Esophagus squamous epithelium (tissue), 5 donors: ENCODE measurements around the gene AMBP. TPM values are rescaled to one million over a fixed set of nuclear protein-coding genes. Genes with fewer than 3 reads are reported as not detected.
"Not testable (repeated sequence)": the region's sequence is repeated elsewhere in the genome, so short reads cannot be mapped to it uniquely, and the experiment has no call there.

Source experiments
- DNase-seq: peaks from one replicate; lab custom pipeline; 2025; lab: John Stamatoyannopoulos, UW
- H3K27ac ChIP-seq, 4 donors: fragments of 200-600 bp; sonication (generic); one replicate each; pipeline ENCODE4 v1.5.1; 2016 to 2019; ENCODE audit warnings: mild to moderate bottlenecking in 1 of 4
- H3K27me3 ChIP-seq, 4 donors: fragments of 200-600 bp; sonication (generic); 1 replicate in 3 of 4; 2 replicates in 1 of 4; pipeline versions ENCODE4 v1.5.1 to v1.6.0; 2017 to 2021; ENCODE audit warnings: antibody characterized with exemption in 1 of 4
- H3K36me3 ChIP-seq, 3 donors: fragments of 200-600 bp; sonication (generic); one replicate each; pipeline ENCODE4 v1.5.1; 2016 to 2019
- H3K4me1 ChIP-seq, 3 donors: fragments of 200-600 bp; sonication (generic); one replicate each; pipeline ENCODE4 v1.5.1; 2017 to 2019
- H3K4me3 ChIP-seq, 4 donors: fragments of 200-600 bp; sonication (generic); 1 replicate in 3 of 4; 2 replicates in 1 of 4; pipeline ENCODE4 v1.5.1; 2016 to 2019; ENCODE audit warnings: mild to moderate bottlenecking in 2 of 4, moderate library complexity in 1 of 4
- H3K9me3 ChIP-seq, 3 donors: fragments of 200-600 bp; sonication (generic); one replicate each; pipeline ENCODE4 v1.5.1; 2016 to 2019
- POLR2A ChIP-seq, 4 donors: fragments of 450-650 bp; IDR thresholded peaks; one replicate each; pipeline ENCODE4 v1.6.1; 2017; ENCODE audit warnings: antibody characterized with exemption in 4 of 4, mild to moderate bottlenecking in 4 of 4, moderate library complexity in 3 of 4
- WGBS, 2 donors: methylation state at CpG; one replicate each; pipeline ENCODE4 v1.1.5; 2018; 5-methylcytosine and 5-hydroxymethylcytosine counted together
- intact Hi-C: fragments of 100-400 bp; cut with DNase I; formaldehyde crosslinking; loops from one replicate; pipeline ENCODE4 v1.15.0; 2022
- total RNA-seq, 4 donors: library from RNA; depleted of rRNA; stranded (reverse); fragments of >200 nt; gene quantifications; one replicate each; pipeline ENCODE4 v1.1.0, GENCODE V29; 2016
- TF ChIP-seq, protein P1 (sequence below), 6 experiments: fragments of 450-650 bp in 4 of 6; fragments of 200-600 bp in 2 of 6; sonication (generic) in 2 of 6; IDR thresholded peaks; one replicate each; pipeline ENCODE4 v1.5.1; 2016 to 2019; ENCODE audit warnings: antibody characterized with exemption in 6 of 6, mild to moderate bottlenecking in 4 of 6, moderate library complexity in 4 of 6
- donor health status: DM: yes; HTN: yes; CAD: no.

The AMBP gene
- total RNA-seq, 4 donors from 2014 or later = 0.19 to 2.5 TPM; not detected in 2

DNA sequence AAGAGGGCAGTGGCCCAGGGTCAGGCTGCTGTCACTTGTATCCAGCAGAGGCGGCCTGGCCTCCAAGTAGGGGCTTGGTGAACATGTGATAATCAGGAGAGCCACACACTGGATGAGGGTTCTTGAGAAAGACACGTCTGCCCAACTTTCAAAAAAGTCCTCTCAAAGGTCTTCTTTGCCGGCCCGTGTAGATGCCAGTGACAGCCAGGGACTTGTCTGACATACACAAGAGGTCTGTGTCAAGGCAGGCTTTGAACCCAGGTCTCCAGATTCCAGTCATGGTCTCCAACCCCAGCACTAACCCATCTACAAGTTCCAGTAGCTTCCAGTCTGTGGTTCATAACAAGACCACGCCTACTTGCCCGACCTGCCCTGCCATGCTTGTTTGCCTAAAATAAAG, 7.9 kb upstream of the AMBP start:
- peaks cover 0 to 10% (median 2%) of the 10 kb centered on the region in 3 donors for H3K4me1 ChIP-seq
- no peak for TF ChIP-seq POLR2A (IDR thresholded peaks at IDR 0.05)
- DNase-seq = no peak
- no peaks in the 10 kb centered on the region for H3K36me3 ChIP-seq
- H3K27me3 ChIP-seq = peaks cover 0 to 10% (median 0%) of the 10 kb centered on the region in 4 donors
- no peaks in the 10 kb centered on the region for H3K9me3 ChIP-seq
- intact Hi-C loops = no loop called here
- no peak overlapping the region for H3K4me3 ChIP-seq
- H3K27ac ChIP-seq = no peak overlapping the region
- 66 to 76% methylated on average over 4 to 6 of the region's 6 CpGs for WGBS, 2 donors

DNA sequence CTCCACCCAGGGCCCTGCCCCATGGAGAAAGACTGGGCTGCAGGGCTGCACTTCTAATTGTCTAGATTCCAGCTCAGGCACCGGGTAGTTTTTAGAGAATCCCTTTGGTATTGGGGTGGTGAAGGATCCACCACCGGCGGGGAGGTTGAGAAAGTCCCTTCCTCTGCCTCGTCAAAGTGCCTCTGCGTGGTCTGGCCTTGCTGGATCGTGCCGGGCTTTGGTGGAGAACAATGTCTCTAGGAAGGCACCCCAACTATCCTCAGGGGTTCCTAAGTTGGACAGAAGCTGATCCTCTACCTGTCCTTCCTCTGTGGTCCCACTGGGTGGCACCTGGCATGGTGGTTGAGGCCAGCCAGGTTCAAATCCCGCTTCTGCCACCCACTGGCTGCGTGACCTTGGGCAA, 7.3 kb upstream of the AMBP start:
- intact Hi-C loops = no loop called here

DNA sequence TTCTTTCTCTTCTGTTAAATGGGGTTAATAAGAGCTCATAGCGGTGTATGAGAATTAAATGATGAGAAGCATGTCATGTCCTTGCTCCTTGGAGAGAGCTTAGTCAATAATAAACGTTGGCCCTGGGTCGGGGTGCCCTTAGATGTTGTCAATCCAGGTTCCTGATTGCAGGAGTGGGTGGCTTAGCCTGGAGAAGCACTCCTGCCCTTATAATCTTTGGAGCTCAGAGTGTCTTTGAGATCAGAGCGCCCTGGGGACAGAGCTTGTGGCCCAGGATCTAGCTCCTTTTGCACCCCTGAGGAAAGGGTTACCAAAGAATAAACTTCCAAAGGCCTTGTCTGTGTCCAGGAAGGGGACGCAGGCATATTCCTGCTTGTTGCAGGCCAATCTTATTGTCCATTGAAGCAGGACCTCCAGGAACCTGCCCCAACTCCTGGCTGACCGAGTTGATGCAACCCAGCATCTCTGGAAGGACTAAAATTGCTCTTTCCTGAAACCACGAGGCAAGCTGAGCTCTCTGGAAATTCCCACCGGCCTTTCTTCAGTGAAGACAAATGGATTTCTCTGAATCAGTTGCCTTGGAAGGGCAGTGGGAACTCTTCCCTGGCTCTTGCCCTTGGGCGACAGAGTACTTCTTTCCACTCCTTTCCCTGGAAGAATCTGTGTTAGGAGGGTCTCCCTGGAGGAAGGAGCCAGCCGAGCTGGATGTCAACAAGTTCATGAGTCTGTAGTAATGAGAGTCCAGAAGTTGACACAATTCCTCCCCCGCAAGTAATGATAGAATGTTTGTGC, 6.4 kb upstream of the AMBP start:
- intact Hi-C loops = no loop called here
- Histone ChIP-seq H3K36me3 (no peaks in the 10 kb centered on the region), H3K27me3 (peaks cover 0 to 10% (median 0%) of the 10 kb centered on the region in 4 donors), H3K9me3 (no peaks in the 10 kb centered on the region), H3K4me1 (peaks cover 0 to 10% (median 2%) of the 10 kb centered on the region in 3 donors), H3K4me3 (no peak overlapping the region), H3K27ac (no peak overlapping the region)
- WGBS, 2 donors = 67 to 83% methylated on average over 9 of the region's 11 CpGs
- TF ChIP-seq, protein P1, sequence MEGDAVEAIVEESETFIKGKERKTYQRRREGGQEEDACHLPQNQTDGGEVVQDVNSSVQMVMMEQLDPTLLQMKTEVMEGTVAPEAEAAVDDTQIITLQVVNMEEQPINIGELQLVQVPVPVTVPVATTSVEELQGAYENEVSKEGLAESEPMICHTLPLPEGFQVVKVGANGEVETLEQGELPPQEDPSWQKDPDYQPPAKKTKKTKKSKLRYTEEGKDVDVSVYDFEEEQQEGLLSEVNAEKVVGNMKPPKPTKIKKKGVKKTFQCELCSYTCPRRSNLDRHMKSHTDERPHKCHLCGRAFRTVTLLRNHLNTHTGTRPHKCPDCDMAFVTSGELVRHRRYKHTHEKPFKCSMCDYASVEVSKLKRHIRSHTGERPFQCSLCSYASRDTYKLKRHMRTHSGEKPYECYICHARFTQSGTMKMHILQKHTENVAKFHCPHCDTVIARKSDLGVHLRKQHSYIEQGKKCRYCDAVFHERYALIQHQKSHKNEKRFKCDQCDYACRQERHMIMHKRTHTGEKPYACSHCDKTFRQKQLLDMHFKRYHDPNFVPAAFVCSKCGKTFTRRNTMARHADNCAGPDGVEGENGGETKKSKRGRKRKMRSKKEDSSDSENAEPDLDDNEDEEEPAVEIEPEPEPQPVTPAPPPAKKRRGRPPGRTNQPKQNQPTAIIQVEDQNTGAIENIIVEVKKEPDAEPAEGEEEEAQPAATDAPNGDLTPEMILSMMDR (IDR thresholded peaks at IDR 0.05) = no peak
- no peak for TF ChIP-seq POLR2A (IDR thresholded peaks at IDR 0.05)
- DNase-seq = no peak

More for the DNA sequence above, 7.3 kb upstream of the AMBP start:
- Histone ChIP-seq H3K9me3 (no peaks in the 10 kb centered on the region), H3K4me3 (no peak overlapping the region), H3K27me3 (peaks cover 0 to 10% (median 0%) of the 10 kb centered on the region in 4 donors), H3K4me1 (peaks cover 0 to 10% (median 2%) of the 10 kb centered on the region in 3 donors), H3K36me3 (no peaks in the 10 kb centered on the region), H3K27ac (no peak overlapping the region)
- 88 to 90% methylated on average over 2 to 9 of the region's 9 CpGs for WGBS, 2 donors
- DNase-seq = no peak
- TF ChIP-seq POLR2A (IDR thresholded peaks at IDR 0.05) = no peak
- TF ChIP-seq, protein P1 (IDR thresholded peaks at IDR 0.05) = no peak

DNA sequence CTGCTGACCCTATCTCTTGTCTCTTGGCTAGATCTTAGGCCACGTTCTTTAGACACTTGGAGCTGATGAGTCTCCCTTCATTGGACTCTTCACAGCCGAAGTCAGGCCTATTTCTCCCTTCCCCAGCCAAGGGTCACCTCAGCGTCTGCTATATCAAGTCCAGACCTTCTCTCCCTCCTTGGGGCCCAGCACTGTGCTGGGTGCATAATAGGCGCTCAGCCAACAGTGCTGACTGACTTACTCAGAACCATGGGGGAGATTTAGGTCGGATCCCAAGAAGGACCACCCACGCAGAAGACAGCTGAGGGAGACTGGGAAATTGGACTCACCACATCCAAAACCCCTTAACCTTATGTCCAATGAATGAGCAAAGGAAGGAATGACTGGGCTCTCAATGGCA, 5.6 kb upstream of the AMBP start:
- Histone ChIP-seq H3K27ac (no peak overlapping the region), H3K4me3 (no peak overlapping the region), H3K36me3 (no peaks in the 10 kb centered on the region), H3K27me3 (peaks cover 0 to 10% (median 0%) of the 10 kb centered on the region in 4 donors), H3K4me1 (peaks cover 0 to 10% (median 2%) of the 10 kb centered on the region in 3 donors), H3K9me3 (no peaks in the 10 kb centered on the region)
- intact Hi-C loops = no loop called here
- 85 to 86% methylated on average over 3 to 4 of the region's 6 CpGs for whole genome bisulfite sequencing, 2 donors
- no peak for TF ChIP-seq POLR2A (IDR thresholded peaks at IDR 0.05)
- TF ChIP-seq, protein P1 (IDR thresholded peaks at IDR 0.05) = no peak
- DNase-seq = no peak

DNA sequence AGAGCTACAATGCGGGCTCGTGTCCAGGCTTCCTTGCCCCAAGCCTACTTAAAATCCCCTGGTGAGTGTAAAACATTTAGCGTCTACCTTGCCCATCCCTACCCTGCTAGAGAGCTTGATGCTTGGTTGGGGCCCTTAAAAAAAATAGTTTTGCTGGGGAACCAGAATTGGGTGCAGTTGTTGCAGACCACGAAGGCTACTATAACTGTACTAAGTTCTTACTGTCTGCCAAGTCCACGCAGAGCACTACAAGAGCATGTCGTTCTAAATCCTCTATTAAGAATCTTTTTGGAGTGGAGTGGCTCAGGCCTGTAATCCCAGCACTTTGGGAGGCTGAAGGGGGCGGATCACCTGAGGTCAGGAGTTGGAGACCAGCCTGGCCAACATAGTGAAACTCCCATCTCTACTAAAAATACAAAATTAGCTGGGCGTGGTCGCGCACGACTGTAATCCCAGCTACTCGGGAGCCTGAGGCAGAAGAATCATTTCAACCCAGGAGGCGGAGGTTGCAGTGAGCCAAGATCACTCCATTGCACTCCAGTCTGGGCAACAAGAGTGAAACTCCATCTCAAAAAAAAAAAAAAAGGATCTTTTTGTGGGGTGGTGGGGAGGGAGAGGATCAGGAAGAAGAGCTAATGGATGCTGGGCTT, 4.8 kb upstream of the AMBP start:
- H3K9me3 ChIP-seq, H3K36me3 ChIP-seq, DNase-seq, H3K27ac ChIP-seq, H3K4me3 ChIP-seq, intact Hi-C loops: not testable (repeated sequence)
- WGBS, 2 donors = 22 to 23% methylated on average over 8 to 12 of the region's 13 CpGs
- H3K27me3 ChIP-seq = peaks cover 0 to 13% (median 0%) of the 10 kb centered on the region in 4 donors
- H3K4me1 ChIP-seq = peaks cover 0 to 16% (median 2%) of the 10 kb centered on the region in 3 donors
